Astrocyte (in vitro differentiated cells and primary cell): ENCODE data around the gene HLCS. TPM values are rescaled to one million over a fixed set of nuclear protein-coding genes. Genes with fewer than 3 reads are reported as not detected.

Experiments used
- DNase-seq: peaks from one replicate; pipeline ENCODE4 v3.0.0-alpha.2; 2010; ENCODE audit warnings: low read depth
- FAIRE-seq: peaks from 2 replicates; lab custom pipeline; 2011; peaks lifted over from hg19 to GRCh38; lab: Jason Lieb, UNC
- H2AFZ ChIP-seq: 2 replicates; pipeline ENCODE4 v1.6.0; 2012; ENCODE audit warnings: low read depth, low read length, inconsistent platforms
- H3K27ac ChIP-seq: 2 replicates; pipeline ENCODE4 v1.5.1; 2011; ENCODE audit warnings: low read depth, low read length, inconsistent platforms
- H3K27me3 ChIP-seq: 2 replicates; pipeline ENCODE4 v1.6.0; 2011; ENCODE audit warnings: low read length, inconsistent platforms; ENCODE audit not compliant: insufficient read depth
- H3K36me3 ChIP-seq: 2 replicates; pipeline ENCODE4 v1.5.1; 2011; ENCODE audit warnings: low read length, inconsistent platforms; ENCODE audit not compliant: insufficient read depth
- H3K4me1 ChIP-seq: 2 replicates; pipeline ENCODE4 v1.5.1; 2011; ENCODE audit warnings: low read length, inconsistent platforms; ENCODE audit not compliant: insufficient read depth
- H3K4me2 ChIP-seq: 2 replicates; pipeline ENCODE4 v1.6.0; 2012; ENCODE audit warnings: low read length, inconsistent platforms
- H3K4me3 ChIP-seq: 2 replicates; pipeline ENCODE4 v1.5.1; 2011; ENCODE audit warnings: low read depth, mild to moderate bottlenecking, low read length, inconsistent platforms; ENCODE audit not compliant: insufficient read depth
- H3K79me2 ChIP-seq: 2 replicates; pipeline ENCODE4 v1.6.0; 2012; ENCODE audit warnings: mild to moderate bottlenecking, low read length, inconsistent platforms; ENCODE audit not compliant: insufficient read depth
- H3K9ac ChIP-seq: 2 replicates; pipeline ENCODE4 v1.6.0; 2012; ENCODE audit warnings: mild to moderate bottlenecking, low read length, inconsistent platforms
- H3K9me3 ChIP-seq: 2 replicates; pipeline ENCODE4 v1.5.1; 2012; ENCODE audit warnings: low read depth, mild to moderate bottlenecking, low read length, inconsistent platforms; ENCODE audit not compliant: insufficient read depth
- H4K20me1 ChIP-seq: 2 replicates; pipeline ENCODE4 v1.6.0; 2012; ENCODE audit warnings: low read length, inconsistent platforms; ENCODE audit not compliant: insufficient read depth
- H3K27ac Mint-ChIP-seq: one replicate; pipeline ENCODE4 v1.8.0; 2021; ENCODE audit warnings: mild to moderate bottlenecking, mixed read lengths; ENCODE audit not compliant: unreplicated experiment
- H3K27me3 Mint-ChIP-seq: one replicate; pipeline ENCODE4 v1.8.0; 2021; ENCODE audit warnings: low read depth, mixed read lengths; ENCODE audit not compliant: unreplicated experiment
- H3K36me3 Mint-ChIP-seq: one replicate; pipeline ENCODE4 v1.8.0; 2021; ENCODE audit warnings: low read depth, mixed read lengths; ENCODE audit not compliant: unreplicated experiment
- H3K4me1 Mint-ChIP-seq: one replicate; pipeline ENCODE4 v1.8.0; 2021; ENCODE audit warnings: low read depth, mixed read lengths; ENCODE audit not compliant: unreplicated experiment
- H3K4me3 Mint-ChIP-seq: one replicate; pipeline ENCODE4 v1.8.0; 2021; ENCODE audit warnings: mild to moderate bottlenecking, moderate library complexity, mixed read lengths; ENCODE audit not compliant: unreplicated experiment
- H3K9me3 Mint-ChIP-seq: one replicate; pipeline ENCODE4 v1.8.0; 2021; ENCODE audit warnings: mild to moderate bottlenecking, mixed read lengths; ENCODE audit not compliant: unreplicated experiment
- EZH2 ChIP-seq: IDR thresholded peaks from 2 replicates; pipeline ENCODE4 v1.6.1; 2012; ENCODE audit warnings: mild to moderate bottlenecking, low read length, inconsistent platforms; ENCODE audit not compliant: insufficient read depth
- total RNA-seq: library from RNA; stranded (reverse); gene quantifications from 2 replicates; pipeline ENCODE4 v1.2.1, GENCODE V29; 2021
- TF ChIP-seq, protein P1 (sequence below): IDR thresholded peaks from 2 replicates; pipeline ENCODE4 v1.5.1; 2011; ENCODE audit warnings: low read depth, mild to moderate bottlenecking, inconsistent platforms, low read length, moderate library complexity; ENCODE audit not compliant: insufficient read depth

The HLCS gene
- total RNA-seq, 1 donor from 2014 or later: 20.9 TPM

- TF ChIP-seq, protein P1, sequence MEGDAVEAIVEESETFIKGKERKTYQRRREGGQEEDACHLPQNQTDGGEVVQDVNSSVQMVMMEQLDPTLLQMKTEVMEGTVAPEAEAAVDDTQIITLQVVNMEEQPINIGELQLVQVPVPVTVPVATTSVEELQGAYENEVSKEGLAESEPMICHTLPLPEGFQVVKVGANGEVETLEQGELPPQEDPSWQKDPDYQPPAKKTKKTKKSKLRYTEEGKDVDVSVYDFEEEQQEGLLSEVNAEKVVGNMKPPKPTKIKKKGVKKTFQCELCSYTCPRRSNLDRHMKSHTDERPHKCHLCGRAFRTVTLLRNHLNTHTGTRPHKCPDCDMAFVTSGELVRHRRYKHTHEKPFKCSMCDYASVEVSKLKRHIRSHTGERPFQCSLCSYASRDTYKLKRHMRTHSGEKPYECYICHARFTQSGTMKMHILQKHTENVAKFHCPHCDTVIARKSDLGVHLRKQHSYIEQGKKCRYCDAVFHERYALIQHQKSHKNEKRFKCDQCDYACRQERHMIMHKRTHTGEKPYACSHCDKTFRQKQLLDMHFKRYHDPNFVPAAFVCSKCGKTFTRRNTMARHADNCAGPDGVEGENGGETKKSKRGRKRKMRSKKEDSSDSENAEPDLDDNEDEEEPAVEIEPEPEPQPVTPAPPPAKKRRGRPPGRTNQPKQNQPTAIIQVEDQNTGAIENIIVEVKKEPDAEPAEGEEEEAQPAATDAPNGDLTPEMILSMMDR: peak; percentile 55
- TF ChIP-seq EZH2: no peak
- no peaks in the 10 kb centered on the region for H4K20me1 ChIP-seq
- Mint-ChIP-seq H3K4me3 (no peak overlapping the region), H3K27ac (no peak overlapping the region), H3K4me1 (peaks cover 7% of the 10 kb centered on the region), H3K9me3 (no peaks in the 10 kb centered on the region), H3K27me3 (no peaks in the 10 kb centered on the region), H3K36me3 (no peaks in the 10 kb centered on the region)
- no peaks in the 10 kb centered on the region for H3K36me3 ChIP-seq
- H3K9me3 ChIP-seq: no peaks in the 10 kb centered on the region
- no peak for FAIRE-seq
- H3K4me3 ChIP-seq: no peak overlapping the region
- no peak overlapping the region for H3K4me2 ChIP-seq
- no peak for DNase-seq
- H3K27ac ChIP-seq: no peak overlapping the region
- no peaks in the 10 kb centered on the region for H3K79me2 ChIP-seq
- H3K27me3 ChIP-seq: no peaks in the 10 kb centered on the region
- H2AFZ ChIP-seq: no peak overlapping the region
- H3K9ac ChIP-seq: no peak overlapping the region
- H3K4me1 ChIP-seq: peaks cover 10% of the 10 kb centered on the region
Measured at GRCh38 chr21:36854391-36854790, 112.1 kb downstream of the HLCS start.

GRCh38 chr21:36852864-36853263, 113.6 kb downstream of the HLCS start:
- Histone ChIP-seq H3K36me3 (no peaks in the 10 kb centered on the region), H3K9me3 (no peaks in the 10 kb centered on the region), H3K4me3 (no peak overlapping the region), H3K4me2 (no peak overlapping the region), H3K27me3 (no peaks in the 10 kb centered on the region), H3K9ac (no peak overlapping the region), H3K79me2 (no peaks in the 10 kb centered on the region), H2AFZ (no peak overlapping the region), H3K27ac (no peak overlapping the region), H3K4me1 (peaks cover 9% of the 10 kb centered on the region), H4K20me1 (no peaks in the 10 kb centered on the region)
- Mint-ChIP-seq H3K4me1 (peaks cover 8% of the 10 kb centered on the region), H3K9me3 (no peaks in the 10 kb centered on the region), H3K27me3 (no peaks in the 10 kb centered on the region), H3K27ac (no peak overlapping the region), H3K36me3 (no peaks in the 10 kb centered on the region), H3K4me3 (no peak overlapping the region)
- no peak for FAIRE-seq
- TF ChIP-seq, protein P1: no peak
- TF ChIP-seq EZH2: no peak
- DNase-seq: no peak

- no peak overlapping the region for H3K4me3 ChIP-seq
- no peaks in the 10 kb centered on the region for H3K9me3 ChIP-seq
- peaks cover 9% of the 10 kb centered on the region for H3K4me1 ChIP-seq
- FAIRE-seq (no peak), DNase-seq (no peak)
- Mint-ChIP-seq H3K4me1 (peaks cover 10% of the 10 kb centered on the region), H3K4me3 (no peak overlapping the region), H3K9me3 (no peaks in the 10 kb centered on the region), H3K27ac (no peak overlapping the region), H3K27me3 (no peaks in the 10 kb centered on the region), H3K36me3 (no peaks in the 10 kb centered on the region)
- no peak overlapping the region for H3K27ac ChIP-seq
- no peak overlapping the region for H3K4me2 ChIP-seq
- H3K27me3 ChIP-seq: no peaks in the 10 kb centered on the region
- H3K36me3 ChIP-seq: no peaks in the 10 kb centered on the region
- H3K9ac ChIP-seq: no peak overlapping the region
- TF ChIP-seq, protein P1: no peak
- TF ChIP-seq EZH2: no peak
- H3K79me2 ChIP-seq: no peaks in the 10 kb centered on the region
- H4K20me1 ChIP-seq: no peaks in the 10 kb centered on the region
- no peak overlapping the region for H2AFZ ChIP-seq
Measured at GRCh38 chr21:36852293-36852692, 114.2 kb downstream of the HLCS start.
